GM10266 (cell line): ENCODE data around the gene RARB.

Experiments
- DNase-seq: peaks from one replicate; pipeline ENCODE4 v3.0.0; 2012; ENCODE audit errors: extremely low spot score
- TF ChIP-seq, protein P1 (sequence below): IDR thresholded peaks from 2 replicates; pipeline ENCODE4 v1.5.1; 2012; ENCODE audit warnings: mild to moderate bottlenecking, low read depth; ENCODE audit not compliant: control insufficient read depth, insufficient read depth; ENCODE audit errors: missing control alignments

The RARB gene

DNA sequence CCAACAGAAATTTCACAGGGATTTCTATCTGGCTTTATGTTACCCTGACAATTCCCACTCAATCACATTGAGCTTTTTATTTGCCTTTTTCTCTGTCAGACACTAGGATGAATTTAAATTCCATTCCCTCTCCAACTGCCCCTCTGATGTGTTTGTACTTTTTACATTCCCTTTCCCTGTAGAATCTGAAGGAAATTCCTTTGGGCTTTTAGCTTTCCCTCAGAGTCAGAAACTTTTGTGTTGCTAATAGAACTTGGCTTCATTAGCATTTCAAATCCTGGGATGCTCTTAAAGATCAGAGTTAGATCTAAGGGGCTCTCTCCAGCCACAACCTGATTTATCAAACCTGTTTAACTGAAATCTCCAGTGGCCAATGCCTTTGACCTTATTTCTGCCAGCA lies 7.9 kb upstream of the RARB start:
- TF ChIP-seq, protein P1, sequence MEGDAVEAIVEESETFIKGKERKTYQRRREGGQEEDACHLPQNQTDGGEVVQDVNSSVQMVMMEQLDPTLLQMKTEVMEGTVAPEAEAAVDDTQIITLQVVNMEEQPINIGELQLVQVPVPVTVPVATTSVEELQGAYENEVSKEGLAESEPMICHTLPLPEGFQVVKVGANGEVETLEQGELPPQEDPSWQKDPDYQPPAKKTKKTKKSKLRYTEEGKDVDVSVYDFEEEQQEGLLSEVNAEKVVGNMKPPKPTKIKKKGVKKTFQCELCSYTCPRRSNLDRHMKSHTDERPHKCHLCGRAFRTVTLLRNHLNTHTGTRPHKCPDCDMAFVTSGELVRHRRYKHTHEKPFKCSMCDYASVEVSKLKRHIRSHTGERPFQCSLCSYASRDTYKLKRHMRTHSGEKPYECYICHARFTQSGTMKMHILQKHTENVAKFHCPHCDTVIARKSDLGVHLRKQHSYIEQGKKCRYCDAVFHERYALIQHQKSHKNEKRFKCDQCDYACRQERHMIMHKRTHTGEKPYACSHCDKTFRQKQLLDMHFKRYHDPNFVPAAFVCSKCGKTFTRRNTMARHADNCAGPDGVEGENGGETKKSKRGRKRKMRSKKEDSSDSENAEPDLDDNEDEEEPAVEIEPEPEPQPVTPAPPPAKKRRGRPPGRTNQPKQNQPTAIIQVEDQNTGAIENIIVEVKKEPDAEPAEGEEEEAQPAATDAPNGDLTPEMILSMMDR = no peak
- DNase-seq = no peak

DNA sequence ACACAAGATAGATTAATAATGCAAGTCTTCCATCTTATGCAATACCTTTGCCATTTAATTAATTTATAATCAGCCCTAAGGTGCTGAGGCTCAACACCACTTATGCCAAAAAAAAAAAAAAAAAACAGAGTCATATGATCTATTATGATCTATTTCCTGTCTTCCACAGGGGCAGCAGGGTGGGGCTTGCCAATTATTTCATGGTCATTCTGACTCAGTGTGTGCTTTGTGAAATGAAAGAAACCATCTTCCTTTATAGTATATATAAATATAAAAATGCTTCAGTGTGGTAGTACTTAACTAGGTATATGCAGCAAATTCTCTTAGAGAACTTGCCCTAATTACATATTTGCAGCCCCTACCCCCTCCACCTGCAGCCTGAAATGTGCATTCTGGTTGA lies 7.2 kb upstream of the RARB start:
- no peak for DNase-seq
- TF ChIP-seq, protein P1 = no peak

DNA sequence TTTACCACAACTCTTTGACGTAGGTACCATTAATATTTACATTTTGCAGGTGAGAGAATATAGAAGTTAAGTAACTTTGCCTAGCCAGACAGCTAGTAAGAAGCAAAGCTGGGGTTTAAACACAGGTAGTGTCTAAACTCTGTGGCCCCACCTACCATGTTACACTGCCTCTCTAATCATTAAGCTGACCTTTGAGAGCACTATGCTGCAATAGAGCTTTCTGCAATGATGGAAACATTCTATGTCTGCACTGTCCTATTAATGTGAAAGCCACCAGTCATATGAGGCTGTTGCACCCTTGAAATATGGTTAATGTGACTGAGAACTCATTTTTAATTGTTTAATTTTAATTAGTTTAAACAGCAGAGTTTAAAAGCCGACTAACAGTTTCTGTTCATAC lies 6.3 kb upstream of the RARB start:
- TF ChIP-seq, protein P1 = no peak
- no peak for DNase-seq

DNA sequence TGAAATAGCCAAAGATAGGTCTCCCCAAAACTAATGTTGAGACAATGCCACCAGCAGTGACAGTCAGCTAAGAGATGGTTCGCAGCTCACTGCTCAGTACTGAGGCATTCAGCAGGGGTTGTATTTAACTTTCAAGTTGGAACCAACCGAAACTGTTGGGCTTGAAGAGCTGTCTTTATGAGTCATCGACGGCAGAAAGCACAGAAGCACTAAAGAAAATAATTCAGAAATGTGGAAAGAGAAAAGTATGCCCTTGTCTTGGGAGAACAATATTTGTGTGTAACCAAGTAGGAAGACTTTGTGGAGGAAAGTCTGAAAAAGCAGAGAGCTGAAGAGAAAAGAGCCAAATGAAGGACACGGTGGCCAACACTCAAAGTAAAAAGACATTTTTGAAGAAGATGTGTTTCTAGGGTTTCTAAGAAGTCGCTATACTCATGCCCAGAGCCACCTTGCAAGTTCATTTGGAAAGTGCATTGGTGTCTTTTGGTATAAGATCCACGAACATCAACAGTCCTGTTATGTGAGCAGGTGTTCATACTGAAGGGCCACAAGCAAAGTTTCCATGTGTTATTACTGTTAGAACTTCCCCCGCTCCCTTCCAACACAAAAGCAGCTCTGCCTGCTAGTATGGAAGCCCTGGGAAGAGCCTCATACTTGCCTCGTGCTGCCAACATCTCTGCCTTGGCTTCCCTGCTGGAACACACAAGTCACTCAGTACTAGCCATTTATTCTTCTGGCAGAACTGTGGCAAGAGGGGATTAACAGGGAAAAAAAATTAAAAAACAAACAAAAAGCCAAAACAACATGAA lies 4.1 kb upstream of the RARB start:
- no peak for DNase-seq
- TF ChIP-seq, protein P1 = no peak

DNA sequence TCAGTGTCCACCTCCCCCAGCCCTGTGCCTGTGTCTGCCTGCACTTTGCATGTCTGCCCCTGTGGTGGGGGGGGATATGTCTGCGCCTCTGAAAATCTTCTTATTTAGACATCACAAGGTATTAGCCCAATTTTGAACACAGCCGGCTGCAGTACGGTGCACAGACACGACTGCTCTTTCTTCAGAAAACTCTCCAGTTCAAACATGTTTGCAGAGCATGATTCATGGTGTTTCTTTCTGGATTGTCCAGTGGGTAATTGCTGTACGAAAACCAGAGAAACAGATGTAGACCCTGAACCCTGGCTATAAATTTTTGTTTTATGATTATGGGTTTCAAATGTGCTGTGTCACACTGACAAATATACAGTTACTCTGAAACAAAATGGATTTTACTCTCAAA lies 3.4 kb upstream of the RARB start:
- DNase-seq = no peak
- TF ChIP-seq, protein P1 = no peak

DNA sequence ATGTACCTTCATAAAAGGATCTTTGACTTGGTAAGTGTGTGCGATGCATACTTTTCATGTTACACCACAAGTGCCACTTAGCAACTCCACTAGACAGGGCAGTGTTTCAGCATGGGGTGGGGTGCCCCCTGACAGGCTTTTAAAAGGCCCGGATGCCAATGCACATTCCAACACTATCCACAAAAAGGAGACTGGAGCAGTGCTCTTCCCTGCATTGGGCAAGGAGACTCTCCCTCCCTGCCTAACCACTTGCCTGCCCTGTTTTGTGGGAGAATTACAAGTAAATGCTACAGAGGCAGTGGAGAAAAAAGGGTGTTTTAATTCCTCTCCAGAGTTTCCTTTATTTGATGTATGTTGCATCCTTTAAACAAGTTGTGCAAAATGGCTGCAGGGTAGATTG lies 1.7 kb upstream of the RARB start:
- no peak for DNase-seq
- TF ChIP-seq, protein P1 = no peak

DNA sequence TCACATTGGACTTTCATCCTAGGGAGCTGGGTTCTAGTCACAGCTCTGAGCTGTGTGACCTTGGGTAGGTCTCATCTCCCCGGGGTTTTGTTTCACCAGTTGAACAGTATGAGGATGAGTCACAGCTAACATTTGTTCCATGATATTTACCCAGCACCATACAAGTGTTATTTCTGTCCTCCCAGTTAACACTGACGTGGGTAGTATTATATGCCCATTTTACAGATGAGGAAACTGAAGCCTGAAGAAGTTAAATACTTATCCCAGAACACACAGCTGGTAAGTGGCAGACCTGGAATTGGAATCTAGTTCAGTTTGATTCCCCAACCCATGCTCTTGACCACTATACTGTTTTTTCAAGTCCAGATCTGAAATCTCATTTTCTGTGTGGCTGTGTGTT lies 908 bp upstream of the RARB start:
- no peak for DNase-seq
- TF ChIP-seq, protein P1 = no peak
